HG02642 (cell line): ENCODE measurements around the gene KCNK2.
"Not testable (repeated sequence)": the region's sequence is repeated elsewhere in the genome, so short reads cannot be mapped to it uniquely, and the experiment has no call there.

ENCODE experiments used
- ATAC-seq: cut with Tn5 transposase; IDR thresholded peaks from one replicate; pipeline ENCODE4 v1.9.1; 2021; ENCODE audit warnings: mild to moderate bottlenecking; ENCODE audit not compliant: unreplicated experiment, poor library complexity

The KCNK2 gene

GRCh38 chr1:215146240-215146975 is 63.9 kb downstream of the KCNK2 start:
- no peak for ATAC-seq

- ATAC-seq = no peak
Observed at GRCh38 chr1:215147024-215147423, 64.5 kb downstream of the KCNK2 start.

- ATAC-seq = no peak
Observed at GRCh38 chr1:215151841-215152549, 69.5 kb downstream of the KCNK2 start.

- ATAC-seq = no peak
Observed at GRCh38 chr1:215156232-215156631, 73.7 kb downstream of the KCNK2 start.

- no peak for ATAC-seq
Observed at GRCh38 chr1:215160351-215160750, 77.8 kb downstream of the KCNK2 start.

- not testable (repeated sequence) for ATAC-seq
Observed at GRCh38 chr1:215163144-215163543, 80.6 kb downstream of the KCNK2 start.

GRCh38 chr1:215166886-215167285 is 84.3 kb downstream of the KCNK2 start:
- ATAC-seq = no peak

GRCh38 chr1:215181518-215181917 is 99.0 kb downstream of the KCNK2 start:
- no peak for ATAC-seq

- no peak for ATAC-seq
Observed at GRCh38 chr1:215185067-215185620, 102.6 kb downstream of the KCNK2 start.

GRCh38 chr1:215188302-215188950 is 105.9 kb downstream of the KCNK2 start:
- no peak for ATAC-seq

- ATAC-seq = no peak
Observed at GRCh38 chr1:215192306-215192705, 109.8 kb downstream of the KCNK2 start.

- no peak for ATAC-seq
Observed at GRCh38 chr1:215198021-215198420, 115.5 kb downstream of the KCNK2 start.

- ATAC-seq = no peak
Observed at GRCh38 chr1:215200121-215200520, 117.6 kb downstream of the KCNK2 start.

- no peak for ATAC-seq
Observed at GRCh38 chr1:215201283-215201682, 118.7 kb downstream of the KCNK2 start.

GRCh38 chr1:215202868-215203267 is 120.3 kb downstream of the KCNK2 start:
- ATAC-seq = no peak

GRCh38 chr1:215210167-215210566 is 127.6 kb downstream of the KCNK2 start:
- ATAC-seq = no peak

GRCh38 chr1:215215846-215216245 is 133.3 kb downstream of the KCNK2 start:
- ATAC-seq = no peak

GRCh38 chr1:215219372-215219771 is 136.8 kb downstream of the KCNK2 start:
- no peak for ATAC-seq

- ATAC-seq = no peak
Observed at GRCh38 chr1:215220346-215220745, 137.8 kb downstream of the KCNK2 start.

GRCh38 chr1:215226757-215227156 is 144.2 kb downstream of the KCNK2 start:
- ATAC-seq = no peak

GRCh38 chr1:215228193-215228592 is 145.7 kb downstream of the KCNK2 start:
- ATAC-seq = no peak
